Esophagus muscularis mucosa (tissue), 4 donors: Measurements from ENCODE around the gene DOCK10.

Experiments used
- CTCF ChIP-seq, 3 experiments: fragments of 200-600 bp in 2 of 3; fragments of 450-650 bp in 1 of 3; sonication (generic) in 2 of 3; IDR thresholded peaks; one replicate each; pipeline ENCODE4 v1.5.1; 2017 to 2019; ENCODE audit warnings: antibody characterized with exemption in 3 of 3, mild to moderate bottlenecking in 2 of 3, moderate library complexity in 1 of 3
- EP300 ChIP-seq: sonication (generic); formaldehyde crosslinking; IDR thresholded peaks from one replicate; pipeline ENCODE4 v1.6.1; 2017; ENCODE audit warnings: antibody characterized with exemption
- POLR2A ChIP-seq: fragments of 450-650 bp; IDR thresholded peaks from one replicate; pipeline ENCODE4 v1.6.1; 2017; ENCODE audit warnings: antibody characterized with exemption, moderate library complexity, mild to moderate bottlenecking, low read depth
- POLR2AphosphoS5 ChIP-seq, 2 donors: sonication (generic); formaldehyde crosslinking; IDR thresholded peaks; one replicate each; pipeline ENCODE4 v1.6.1; 2017; ENCODE audit warnings: antibody characterized with exemption in 2 of 2

- TF ChIP-seq CTCF (IDR thresholded peaks at IDR 0.05) (no peak), POLR2A (no peak), EP300 (no peak), POLR2AphosphoS5 (IDR thresholded peaks at IDR 0.05) (no peak)
Measured at GRCh38 chr2:225025917-225026571, 16.2 kb downstream of the DOCK10 start.
